Measurements from ENCODE around the gene PDF. TPM values are rescaled to one million over a fixed set of nuclear protein-coding genes. Genes with fewer than 3 reads are reported as not detected.

Gene PDF
- total and polyA plus RNA-seq, 2 donors (not counting 1 experiment from before 2014, with no cell fraction given): 8.7 to 14.4 TPM

GRCh38 chr16:69311533-69312387 lies 18.6 kb downstream of the PDF start:
- peaks cover 8% of the 10 kb centered on the region for H3K36me3 ChIP-seq (ENCODE audit: control insufficient read depth, insufficient read depth, low read length)
- peak overlapping the region; percentile 76 for H3K27ac ChIP-seq (ENCODE audit: insufficient read depth, low read length)
- H3K4me3 ChIP-seq (replicated peaks in 1 of 4; ENCODE audit: control extremely low read depth in 1 of 4, insufficient read depth in 1 of 4, low read depth in 3 of 4, low read length in 4 of 4): peak overlapping the region; percentile 88 to 93 (median 90)
- TF ChIP-seq, protein P1, sequence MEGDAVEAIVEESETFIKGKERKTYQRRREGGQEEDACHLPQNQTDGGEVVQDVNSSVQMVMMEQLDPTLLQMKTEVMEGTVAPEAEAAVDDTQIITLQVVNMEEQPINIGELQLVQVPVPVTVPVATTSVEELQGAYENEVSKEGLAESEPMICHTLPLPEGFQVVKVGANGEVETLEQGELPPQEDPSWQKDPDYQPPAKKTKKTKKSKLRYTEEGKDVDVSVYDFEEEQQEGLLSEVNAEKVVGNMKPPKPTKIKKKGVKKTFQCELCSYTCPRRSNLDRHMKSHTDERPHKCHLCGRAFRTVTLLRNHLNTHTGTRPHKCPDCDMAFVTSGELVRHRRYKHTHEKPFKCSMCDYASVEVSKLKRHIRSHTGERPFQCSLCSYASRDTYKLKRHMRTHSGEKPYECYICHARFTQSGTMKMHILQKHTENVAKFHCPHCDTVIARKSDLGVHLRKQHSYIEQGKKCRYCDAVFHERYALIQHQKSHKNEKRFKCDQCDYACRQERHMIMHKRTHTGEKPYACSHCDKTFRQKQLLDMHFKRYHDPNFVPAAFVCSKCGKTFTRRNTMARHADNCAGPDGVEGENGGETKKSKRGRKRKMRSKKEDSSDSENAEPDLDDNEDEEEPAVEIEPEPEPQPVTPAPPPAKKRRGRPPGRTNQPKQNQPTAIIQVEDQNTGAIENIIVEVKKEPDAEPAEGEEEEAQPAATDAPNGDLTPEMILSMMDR (conservative IDR thresholded peaks at IDR 0.05 in 1 of 2, IDR thresholded peaks at IDR 0.05 in 1 of 2; ENCODE audit: low read depth in 1 of 2, low read length in 2 of 2): peak in 1 of 2 donors; percentile 4
- no peak for TF ChIP-seq EZH2 (IDR thresholded peaks at IDR 0.05; ENCODE audit: low read length, missing control alignments)
- peak overlapping the region; percentile 90 for H3K9ac ChIP-seq (ENCODE audit: insufficient read depth, low read length)
- H3K27me3 ChIP-seq (ENCODE audit: control insufficient read depth, insufficient read depth, low read length): no peaks in the 10 kb centered on the region
- H3K9me3 ChIP-seq (ENCODE audit: control insufficient read depth, insufficient read depth, low read depth, low read length): no peaks in the 10 kb centered on the region
- peak; percentile 15 to 28 for DNase-seq (ENCODE audit: low read depth in 2 of 2)
- peak overlapping the region; percentile 77 for H3K4me2 ChIP-seq (ENCODE audit: extremely low read depth, insufficient read depth, low read length)
- no peaks in the 10 kb centered on the region for H3K4me1 ChIP-seq (ENCODE audit: control insufficient read depth, extremely low read depth, insufficient read depth, low read length)
- no peaks in the 10 kb centered on the region for H4K20me1 ChIP-seq (ENCODE audit: control insufficient read depth, extremely low read depth, insufficient read depth, low read length)
- peaks cover 37% of the 10 kb centered on the region for H3K79me2 ChIP-seq (ENCODE audit: control insufficient read depth, insufficient read depth, low read length)
- H2AFZ ChIP-seq (ENCODE audit: low read length): no peak overlapping the region

GRCh38 chr16:69310653-69311532 lies 19.5 kb downstream of the PDF start, which contains the start of gene VPS4A:
Gene VPS4A (plus strand): TSS chr16:69311350. CDS start chr16:69311512, 162 bp downstream.
- no peaks in the 10 kb centered on the region for H3K9me3 ChIP-seq (ENCODE audit: control insufficient read depth, insufficient read depth, low read depth, low read length)
- TF ChIP-seq, protein P1 (conservative IDR thresholded peaks at IDR 0.05 in 1 of 2, IDR thresholded peaks at IDR 0.05 in 1 of 2; ENCODE audit: low read depth in 1 of 2, low read length in 2 of 2): peak; percentile 61 to 63
- no peak for TF ChIP-seq EZH2 (IDR thresholded peaks at IDR 0.05; ENCODE audit: low read length, missing control alignments)
- peak within 1 kb of the TSS; percentile 90 for H3K9ac ChIP-seq (ENCODE audit: insufficient read depth, low read length)
- H3K4me1 ChIP-seq (ENCODE audit: control insufficient read depth, extremely low read depth, insufficient read depth, low read length): no peaks in the 10 kb centered on the region
- H3K4me2 ChIP-seq (ENCODE audit: extremely low read depth, insufficient read depth, low read length): peak within 1 kb of the TSS; percentile 84
- H4K20me1 ChIP-seq (ENCODE audit: control insufficient read depth, extremely low read depth, insufficient read depth, low read length): no peaks in the 10 kb centered on the region
- H3K36me3 ChIP-seq (ENCODE audit: control insufficient read depth, insufficient read depth, low read length): peaks cover 1% of the 10 kb centered on the region
- H2AFZ ChIP-seq (ENCODE audit: low read length): peak within 1 kb of the TSS; percentile 83
- peaks cover 33% of the 10 kb centered on the region for H3K79me2 ChIP-seq (ENCODE audit: control insufficient read depth, insufficient read depth, low read length)
- peak within 1 kb of the TSS; percentile 76 for H3K27ac ChIP-seq (ENCODE audit: insufficient read depth, low read length)
- DNase-seq (ENCODE audit: low read depth in 2 of 2): peak; percentile 91 to 96
- no peaks in the 10 kb centered on the region for H3K27me3 ChIP-seq (ENCODE audit: control insufficient read depth, insufficient read depth, low read length)
- peak within 1 kb of the TSS; percentile 88 to 93 (median 90) for H3K4me3 ChIP-seq (replicated peaks in 1 of 4; ENCODE audit: control extremely low read depth in 1 of 4, insufficient read depth in 1 of 4, low read depth in 3 of 4, low read length in 4 of 4)

DNA sequence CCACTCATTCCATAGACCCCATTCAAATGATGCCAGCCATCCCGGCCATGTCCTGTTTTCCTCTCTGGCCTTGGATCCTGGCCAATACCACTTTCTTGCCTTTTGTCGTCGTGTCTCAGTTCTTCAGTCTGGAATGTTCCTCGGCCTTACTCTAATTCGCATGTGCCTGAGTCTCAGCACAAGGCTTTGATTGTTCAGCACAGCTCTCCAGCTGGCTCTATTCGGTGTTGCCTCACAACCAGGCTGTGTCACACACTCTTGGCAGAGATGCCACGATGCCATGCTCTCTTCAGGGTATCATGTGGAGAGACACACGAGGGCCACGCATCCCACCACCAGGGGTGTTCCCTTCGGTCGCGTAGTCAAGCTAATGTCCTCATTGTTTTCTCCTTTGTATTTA lies 21.1 kb downstream of the PDF start:
- peak in 1 of 2 donors; percentile 15 for DNase-seq (ENCODE audit: low read depth in 2 of 2)
- Histone ChIP-seq H3K27ac (ENCODE audit: insufficient read depth, low read length) (no peak overlapping the region), H3K9me3 (ENCODE audit: control insufficient read depth, insufficient read depth, low read depth, low read length) (no peaks in the 10 kb centered on the region), H3K9ac (ENCODE audit: insufficient read depth, low read length) (no peak overlapping the region), H2AFZ (ENCODE audit: low read length) (no peak overlapping the region), H3K79me2 (ENCODE audit: control insufficient read depth, insufficient read depth, low read length) (peaks cover 27% of the 10 kb centered on the region), H3K27me3 (ENCODE audit: control insufficient read depth, insufficient read depth, low read length) (no peaks in the 10 kb centered on the region), H4K20me1 (ENCODE audit: control insufficient read depth, extremely low read depth, insufficient read depth, low read length) (no peaks in the 10 kb centered on the region), H3K4me2 (ENCODE audit: extremely low read depth, insufficient read depth, low read length) (no peak overlapping the region), H3K4me1 (ENCODE audit: control insufficient read depth, extremely low read depth, insufficient read depth, low read length) (no peaks in the 10 kb centered on the region), H3K36me3 (ENCODE audit: control insufficient read depth, insufficient read depth, low read length) (no peaks in the 10 kb centered on the region), H3K4me3 (replicated peaks in 1 of 4; ENCODE audit: control extremely low read depth in 1 of 4, insufficient read depth in 1 of 4, low read depth in 3 of 4, low read length in 4 of 4) (no peak overlapping the region)
- TF ChIP-seq EZH2 (IDR thresholded peaks at IDR 0.05; ENCODE audit: low read length, missing control alignments): no peak
- TF ChIP-seq, protein P1 (conservative IDR thresholded peaks at IDR 0.05 in 1 of 2, IDR thresholded peaks at IDR 0.05 in 1 of 2; ENCODE audit: low read depth in 1 of 2, low read length in 2 of 2): no peak

Measured in fibroblast of lung (primary cell).